GM18498 (cell line): ENCODE data around the gene CSH2.
"Not testable (repeated sequence)": the region's sequence is repeated elsewhere in the genome, so short reads cannot be mapped to it uniquely, and the experiment has no call there.

Experiments used
- ATAC-seq: cut with Tn5 transposase; IDR thresholded peaks from one replicate; pipeline ENCODE4 v1.9.1; 2021; ENCODE audit warnings: mild to moderate bottlenecking, moderate library complexity; ENCODE audit not compliant: unreplicated experiment

Gene CSH2

DNA sequence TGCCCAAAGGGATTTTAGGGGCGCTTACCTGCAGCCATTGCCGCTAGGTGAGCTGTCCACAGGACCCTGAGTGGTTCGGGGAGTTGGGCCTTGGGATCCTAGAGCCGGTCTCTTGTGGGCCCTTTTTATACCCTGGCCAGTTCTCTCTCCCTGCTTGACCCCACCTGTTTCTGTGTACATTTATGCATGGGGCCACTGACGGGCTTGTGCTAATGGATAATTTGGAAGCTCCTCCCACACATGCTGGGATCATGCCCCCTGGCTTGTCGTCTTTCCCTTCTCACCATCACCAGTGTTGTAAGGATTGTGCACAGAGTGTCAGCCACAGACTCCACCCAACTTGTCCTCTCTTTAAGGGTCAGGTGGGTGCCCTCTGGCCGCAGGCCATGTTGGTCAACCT lies at the start of gene CSH2:
CSH2 (minus strand) TSS at position 101 of the 400 bp plus-strand sequence; CDS start at position 38, 63 bp downstream.
- not testable (repeated sequence) for ATAC-seq

GRCh38 chr17:63922402-63922801 lies 48.9 kb upstream of the CSH2 start:
- ATAC-seq, result not testable (repeated sequence)

GRCh38 chr17:63920779-63921178 lies 47.3 kb upstream of the CSH2 start:
- ATAC-seq, result not testable (repeated sequence)

DNA sequence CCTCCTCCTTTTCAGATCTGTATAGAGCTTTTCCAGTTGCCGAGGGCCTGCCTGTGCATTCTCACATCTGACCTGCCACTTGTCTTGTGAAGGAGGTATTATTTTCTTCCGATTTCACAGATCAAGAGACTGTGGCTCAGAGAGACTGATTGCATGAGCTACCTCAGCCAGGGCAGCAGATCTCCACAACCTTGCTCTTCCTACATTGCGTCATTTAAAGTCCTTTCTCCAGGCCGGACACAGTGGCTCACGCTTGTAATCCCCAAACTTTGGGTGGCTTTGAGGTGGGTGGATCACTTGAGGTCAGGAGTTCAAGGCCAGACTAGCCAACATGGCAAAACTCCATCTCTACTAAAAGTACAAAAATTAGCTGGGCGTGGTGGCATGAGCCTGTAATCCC lies 46.6 kb upstream of the CSH2 start:
- not testable (repeated sequence) for ATAC-seq

GRCh38 chr17:63919311-63919723 lies 45.8 kb upstream of the CSH2 start:
- ATAC-seq, result peak; percentile 74

GRCh38 chr17:63918789-63919305 lies 45.4 kb upstream of the CSH2 start, which contains the start of gene GH1:
GH1 (minus strand) TSS chr17:63918839; CDS start chr17:63918776, 63 bp downstream.
- ATAC-seq, result not testable (repeated sequence)

DNA sequence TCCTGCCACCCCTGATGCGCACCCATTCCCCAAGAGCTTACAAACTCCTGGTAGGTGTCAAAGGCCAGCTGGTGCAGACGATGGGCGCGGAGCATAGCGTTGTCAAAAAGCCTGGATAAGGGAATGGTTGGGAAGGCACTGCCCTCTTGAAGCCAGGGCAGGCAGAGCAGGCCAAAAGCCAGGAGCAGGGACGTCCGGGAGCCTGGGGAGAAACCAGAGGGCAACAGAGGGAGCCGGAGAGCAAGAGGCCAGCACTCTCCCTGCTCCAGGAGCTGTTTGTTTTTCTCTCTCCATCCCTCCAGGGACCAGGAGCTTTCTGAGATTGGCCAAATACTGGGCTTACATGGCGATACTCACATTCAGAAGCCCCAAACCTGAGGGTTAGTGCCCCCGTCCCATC lies 44.8 kb upstream of the CSH2 start:
- ATAC-seq, result no peak

GRCh38 chr17:63917646-63918045 lies 44.2 kb upstream of the CSH2 start:
- no peak for ATAC-seq

DNA sequence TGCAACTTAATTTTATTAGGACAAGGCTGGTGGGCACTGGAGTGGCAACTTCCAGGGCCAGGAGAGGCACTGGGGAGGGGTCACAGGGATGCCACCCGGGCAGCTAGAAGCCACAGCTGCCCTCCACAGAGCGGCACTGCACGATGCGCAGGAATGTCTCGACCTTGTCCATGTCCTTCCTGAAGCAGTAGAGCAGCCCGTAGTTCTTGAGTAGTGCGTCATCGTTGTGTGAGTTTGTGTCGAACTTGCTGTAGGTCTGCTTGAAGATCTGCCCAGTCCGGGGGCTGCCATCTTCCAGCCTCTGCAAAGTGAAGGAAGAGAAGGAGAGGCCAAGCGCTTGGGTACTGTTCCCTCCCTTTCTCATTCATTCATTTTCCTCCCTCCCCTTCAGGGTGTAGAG lies 43.7 kb upstream of the CSH2 start:
- ATAC-seq, result not testable (repeated sequence)

- no peak for ATAC-seq
Observed at GRCh38 chr17:63916566-63917185, 43.2 kb upstream of the CSH2 start.

DNA sequence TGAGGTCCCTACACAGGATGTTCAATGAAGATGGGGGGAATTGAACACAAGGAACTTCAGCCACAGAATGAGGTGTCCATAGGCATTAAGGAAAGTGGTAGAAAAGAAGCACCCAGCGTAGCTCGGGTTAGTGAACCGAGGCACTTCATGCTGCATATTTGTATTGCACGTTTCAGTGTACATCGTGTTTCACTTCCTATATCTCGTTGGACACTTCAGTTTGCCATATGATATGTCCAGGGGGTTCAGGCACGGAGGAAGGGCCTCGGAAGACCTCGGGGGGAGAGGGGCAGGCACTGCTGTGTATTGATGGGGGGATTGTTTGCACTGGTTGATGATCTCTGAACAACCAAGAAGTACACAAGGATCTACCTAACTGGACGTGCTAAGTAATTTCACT lies 42.3 kb upstream of the CSH2 start:
- ATAC-seq, result peak; percentile 43

DNA sequence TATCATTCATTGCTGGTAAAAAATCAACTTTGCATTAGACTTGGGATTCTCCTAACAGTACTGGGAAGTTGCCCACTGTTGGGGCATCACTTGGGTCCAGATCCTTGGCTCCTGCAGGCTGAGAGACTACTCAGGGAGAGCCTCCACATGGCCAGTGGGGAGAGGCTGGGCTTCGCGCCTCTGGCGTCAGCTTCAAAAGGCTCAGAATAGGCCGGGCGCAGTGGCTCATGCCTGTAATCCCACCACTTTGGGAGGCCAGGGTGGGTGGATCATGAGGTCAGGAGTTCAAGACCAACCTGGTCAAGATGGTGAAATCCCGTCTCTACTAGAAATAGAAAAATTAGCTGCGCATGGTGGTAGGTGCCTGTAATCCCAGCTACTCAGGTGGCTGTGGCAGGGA lies 41.0 kb upstream of the CSH2 start:
- no peak for ATAC-seq

GRCh38 chr17:63911657-63912100 lies 38.2 kb upstream of the CSH2 start:
- no peak for ATAC-seq

GRCh38 chr17:63911041-63911635 lies 37.7 kb upstream of the CSH2 start, which contains the start of gene CSHL1:
CSHL1 (minus strand) TSS chr17:63911258; CDS start chr17:63911196, 62 bp downstream.
- ATAC-seq, result no peak

- no peak for ATAC-seq
Observed at GRCh38 chr17:63910096-63910495, 36.6 kb upstream of the CSH2 start.

- not testable (repeated sequence) for ATAC-seq
Observed at GRCh38 chr17:63909586-63909985, 36.1 kb upstream of the CSH2 start.

GRCh38 chr17:63907161-63907778 lies 33.8 kb upstream of the CSH2 start:
- not testable (repeated sequence) for ATAC-seq

- not testable (repeated sequence) for ATAC-seq
Observed at GRCh38 chr17:63904796-63905195, 31.3 kb upstream of the CSH2 start.

- ATAC-seq, result not testable (repeated sequence)
Observed at GRCh38 chr17:63903787-63904201, 30.3 kb upstream of the CSH2 start.

DNA sequence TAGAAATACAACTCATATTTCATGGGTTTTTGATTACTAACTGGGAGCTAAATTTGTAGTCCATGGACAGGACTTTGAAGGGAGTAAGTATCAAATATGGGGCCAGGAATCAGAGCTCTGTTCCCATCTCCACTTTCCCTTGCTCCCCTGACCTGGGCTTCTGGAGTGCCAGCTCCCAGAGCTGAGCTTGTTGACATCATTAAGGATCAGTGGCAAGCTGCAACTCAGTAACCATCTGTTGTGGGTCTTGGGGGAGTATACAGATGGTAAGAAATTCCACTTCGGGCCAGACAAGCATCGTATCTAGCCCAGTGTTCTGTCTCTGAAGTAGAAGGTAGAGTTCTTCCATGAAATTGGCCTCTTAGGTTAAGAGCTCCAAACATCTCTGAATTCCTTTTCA lies 28.5 kb upstream of the CSH2 start:
- not testable (repeated sequence) for ATAC-seq
